ENCODE results near the gene HAUS7.

DNA sequence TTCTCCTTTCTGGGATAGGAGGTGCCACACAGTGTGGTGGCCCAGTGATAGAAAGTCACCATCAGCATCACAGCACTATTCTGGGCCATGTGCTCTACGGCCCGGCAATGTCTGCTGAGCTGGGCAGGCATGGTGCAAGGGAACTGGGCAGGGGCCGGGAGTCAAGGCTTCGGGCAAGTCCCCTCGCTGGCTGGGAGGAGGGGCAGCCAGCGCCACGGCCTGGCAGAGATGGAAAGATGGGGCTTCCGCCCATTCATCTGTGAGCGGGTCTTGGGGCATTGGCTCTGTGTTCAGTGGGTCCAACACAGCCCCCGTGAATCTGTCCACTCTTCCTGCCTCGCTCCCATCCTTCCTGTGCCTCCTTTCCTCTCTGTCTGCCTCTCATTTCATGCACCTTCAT, 40.0 kb upstream of the HAUS7 start:
- TF ChIP-seq, protein P1, sequence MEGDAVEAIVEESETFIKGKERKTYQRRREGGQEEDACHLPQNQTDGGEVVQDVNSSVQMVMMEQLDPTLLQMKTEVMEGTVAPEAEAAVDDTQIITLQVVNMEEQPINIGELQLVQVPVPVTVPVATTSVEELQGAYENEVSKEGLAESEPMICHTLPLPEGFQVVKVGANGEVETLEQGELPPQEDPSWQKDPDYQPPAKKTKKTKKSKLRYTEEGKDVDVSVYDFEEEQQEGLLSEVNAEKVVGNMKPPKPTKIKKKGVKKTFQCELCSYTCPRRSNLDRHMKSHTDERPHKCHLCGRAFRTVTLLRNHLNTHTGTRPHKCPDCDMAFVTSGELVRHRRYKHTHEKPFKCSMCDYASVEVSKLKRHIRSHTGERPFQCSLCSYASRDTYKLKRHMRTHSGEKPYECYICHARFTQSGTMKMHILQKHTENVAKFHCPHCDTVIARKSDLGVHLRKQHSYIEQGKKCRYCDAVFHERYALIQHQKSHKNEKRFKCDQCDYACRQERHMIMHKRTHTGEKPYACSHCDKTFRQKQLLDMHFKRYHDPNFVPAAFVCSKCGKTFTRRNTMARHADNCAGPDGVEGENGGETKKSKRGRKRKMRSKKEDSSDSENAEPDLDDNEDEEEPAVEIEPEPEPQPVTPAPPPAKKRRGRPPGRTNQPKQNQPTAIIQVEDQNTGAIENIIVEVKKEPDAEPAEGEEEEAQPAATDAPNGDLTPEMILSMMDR (conservative IDR thresholded peaks at IDR 0.05; ENCODE audit: low read length), result no peak
- TF ChIP-seq EZH2phosphoT487 (IDR thresholded peaks at IDR 0.05; ENCODE audit: borderline replicate concordance, low read depth, low read length), result no peak
